H1 (cell line): ENCODE results near the gene RGL1. TPM values are rescaled to one million over a fixed set of nuclear protein-coding genes. Genes with fewer than 3 reads are reported as not detected.

Experiments used
- CTCF ChIA-PET: fragments of 300-600 bp; sonication (Branson Sonifier 250); formaldehyde crosslinking; loops from one replicate; lab custom pipeline; 2021; ENCODE audit not compliant: partially characterized antibody; lab: Charles Lee
- POLR2A ChIA-PET: fragments of 300-600 bp; sonication (Branson Sonifier 250); formaldehyde crosslinking; loops from one replicate; lab custom pipeline; 2021; ENCODE audit warnings: inconsistent platforms; ENCODE audit not compliant: partially characterized antibody; lab: Charles Lee
- DNase-seq, 2 experiments: peaks; one replicate each; pipeline versions ENCODE4 v3.0.0 to v3.0.0-alpha.2; 2010 to 2022; ENCODE audit warnings: low spot score in 2 of 2, low read depth in 1 of 2, mixed read lengths in 1 of 2
- FAIRE-seq: peaks from 2 replicates; lab custom pipeline; 2011; peaks lifted over from hg19 to GRCh38; lab: Jason Lieb, UNC
- H2AFZ ChIP-seq: 2 replicates; pipeline ENCODE4 v1.8.1; 2012; ENCODE audit warnings: low read length, inconsistent platforms
- H2AK5ac ChIP-seq: 2 replicates; pipeline ENCODE4 v1.6.1; 2013; ENCODE audit warnings: low read depth, low read length
- H2BK120ac ChIP-seq: replicated peaks from 2 replicates; pipeline ENCODE3; 2013; ENCODE audit warnings: low read depth, low read length, inconsistent platforms
- H2BK12ac ChIP-seq: 2 replicates; pipeline ENCODE4 v1.6.1; 2013; ENCODE audit warnings: low read depth, low read length
- H2BK15ac ChIP-seq: 2 replicates; pipeline ENCODE4 v1.6.1; 2013; ENCODE audit warnings: low read length
- H2BK20ac ChIP-seq: 2 replicates; pipeline ENCODE4 v1.6.1; 2013; ENCODE audit warnings: low read length
- H2BK5ac ChIP-seq: 2 replicates; pipeline ENCODE4 v1.6.1; 2013; ENCODE audit warnings: low read depth, low read length
- H3K14ac ChIP-seq: 2 replicates; pipeline ENCODE4 v1.6.1; 2013; ENCODE audit warnings: inconsistent platforms; ENCODE audit not compliant: insufficient read length
- H3K18ac ChIP-seq: 2 replicates; pipeline ENCODE4 v1.6.1; 2013; ENCODE audit warnings: low read length; ENCODE audit errors: extremely low read depth
- H3K23ac ChIP-seq: 2 replicates; pipeline ENCODE4 v1.6.1; 2013; ENCODE audit warnings: inconsistent platforms; ENCODE audit not compliant: insufficient read length
- H3K23me2 ChIP-seq: 2 replicates; pipeline ENCODE4 v1.6.1; 2013; ENCODE audit warnings: low read depth, low read length
- H3K27ac ChIP-seq: 2 replicates; pipeline ENCODE4 v1.6.1; 2011; ENCODE audit warnings: low read depth, low read length, inconsistent platforms
- H3K27me3 ChIP-seq, 4 experiments: replicated peaks in 1 of 4; 1 replicate in 1 of 4; 2 replicates in 3 of 4; pipeline versions ENCODE4 v1.6.1 to v1.8.1; 2011 to 2013; ENCODE audit warnings: low read length in 3 of 4, mild to moderate bottlenecking in 3 of 4, inconsistent platforms in 2 of 4, mixed read lengths in 2 of 4, moderate library complexity in 1 of 4; ENCODE audit not compliant: control insufficient read depth in 3 of 4, insufficient read depth in 3 of 4; ENCODE audit errors: extremely low read depth in 1 of 4
- H3K36me3 ChIP-seq, 4 experiments: 2 replicates each; pipeline versions ENCODE4 v1.6.1 to v1.8.1; 2011 to 2013; ENCODE audit warnings: mild to moderate bottlenecking in 4 of 4, low read length in 3 of 4, moderate library complexity in 2 of 4, control low read depth in 1 of 4, inconsistent platforms in 1 of 4; ENCODE audit not compliant: insufficient read depth in 4 of 4, control insufficient read depth in 2 of 4
- H3K4ac ChIP-seq: replicated peaks from 2 replicates; pipeline ENCODE3; 2013; ENCODE audit warnings: low read length, low read depth, mixed read lengths, inconsistent platforms; ENCODE audit not compliant: insufficient read length
- H3K4me1 ChIP-seq, 4 experiments: replicated peaks in 1 of 4; 1 replicate in 1 of 4; 2 replicates in 3 of 4; pipeline versions ENCODE4 v1.6.1 to v1.8.1; 2011 to 2013; ENCODE audit warnings: low read length in 3 of 4, inconsistent platforms in 2 of 4, mixed read lengths in 1 of 4; ENCODE audit not compliant: insufficient read depth in 4 of 4, control insufficient read depth in 3 of 4
- H3K4me2 ChIP-seq, 2 experiments: 2 replicates each; pipeline versions ENCODE4 v1.6.1 to v1.8.1; 2011 to 2013; ENCODE audit warnings: low read depth in 2 of 2, low read length in 2 of 2, control low read depth in 1 of 2, inconsistent platforms in 1 of 2, mild to moderate bottlenecking in 1 of 2; ENCODE audit not compliant: insufficient read depth in 1 of 2
- H3K4me3 ChIP-seq, 4 experiments: fragments of 200-600, 300-600 bp in 1 of 4; sonication (generic), shearing (Covaris generic), sonication (Bioruptor Twin) in 1 of 4; 2 replicates each; pipeline versions ENCODE4 v1.5.1 to v1.8.1; 2011 to 2016; ENCODE audit warnings: low read length in 4 of 4, low read depth in 3 of 4, control low read depth in 2 of 4, inconsistent platforms in 2 of 4, mild to moderate bottlenecking in 2 of 4, mixed read lengths in 1 of 4, moderate library complexity in 1 of 4; ENCODE audit not compliant: insufficient read depth in 2 of 4; ENCODE audit errors: extremely low read depth in 1 of 4
- H3K56ac ChIP-seq: replicated peaks from 2 replicates; pipeline ENCODE3; 2013; ENCODE audit warnings: low read depth, mild to moderate bottlenecking, mixed read lengths, low read length, inconsistent platforms; ENCODE audit not compliant: insufficient read length
- H3K79me1 ChIP-seq: 2 replicates; pipeline ENCODE4 v1.6.1; 2013; ENCODE audit warnings: low read depth, low read length, control low read depth
- H3K79me2 ChIP-seq, 2 experiments: 2 replicates each; pipeline versions ENCODE4 v1.6.1 to v1.8.1; 2012 to 2013; ENCODE audit warnings: low read length in 2 of 2, mild to moderate bottlenecking in 2 of 2, inconsistent platforms in 1 of 2; ENCODE audit not compliant: insufficient read depth in 2 of 2, control insufficient read depth in 1 of 2
- H3K9ac ChIP-seq, 4 experiments: replicated peaks in 1 of 4; 1 replicate in 1 of 4; 2 replicates in 3 of 4; pipeline versions ENCODE4 v1.6.1 to v1.8.1; 2011 to 2013; ENCODE audit warnings: low read depth in 3 of 4, low read length in 3 of 4, control low read depth in 2 of 4, mild to moderate bottlenecking in 2 of 4, moderate library complexity in 2 of 4, inconsistent platforms in 1 of 4; ENCODE audit errors: extremely low read depth in 1 of 4
- H3K9me3 ChIP-seq, 2 experiments: 2 replicates each; pipeline versions ENCODE4 v1.6.1 to v1.8.1; 2012 to 2013; ENCODE audit warnings: mild to moderate bottlenecking in 2 of 2, moderate library complexity in 2 of 2, control low read depth in 1 of 2, inconsistent platforms in 1 of 2, low read depth in 1 of 2, low read length in 1 of 2, mixed read lengths in 1 of 2; ENCODE audit not compliant: insufficient read depth in 2 of 2
- H4K20me1 ChIP-seq, 2 experiments: replicated peaks in 1 of 2; 2 replicates each; pipeline versions ENCODE3 to v1.8.1; 2011 to 2013; ENCODE audit warnings: inconsistent platforms in 2 of 2, low read length in 2 of 2, mild to moderate bottlenecking in 1 of 2; ENCODE audit not compliant: insufficient read depth in 2 of 2, control insufficient read depth in 1 of 2
- H4K5ac ChIP-seq: 2 replicates; pipeline ENCODE4 v1.6.1; 2013; ENCODE audit warnings: low read length, low read depth, mixed read lengths, inconsistent platforms; ENCODE audit not compliant: insufficient read length
- H4K8ac ChIP-seq: 2 replicates; pipeline ENCODE4 v1.8.0; 2013; ENCODE audit warnings: mild to moderate bottlenecking, moderate library complexity, low read length, inconsistent platforms; ENCODE audit not compliant: insufficient read depth; ENCODE audit errors: extremely low read depth
- H4K91ac ChIP-seq: replicated peaks from 2 replicates; pipeline ENCODE3; 2013; ENCODE audit warnings: low read length, mixed read lengths, inconsistent platforms; ENCODE audit not compliant: insufficient read length
- ATF3 ChIP-seq: IDR thresholded peaks from 2 replicates; pipeline ENCODE4 v1.6.1; 2011; ENCODE audit warnings: low read depth, mild to moderate bottlenecking, low read length; ENCODE audit not compliant: insufficient read depth
- CEBPB ChIP-seq: IDR thresholded peaks from 2 replicates; pipeline ENCODE4 v1.6.1; 2012; ENCODE audit warnings: low read depth, low read length
- CHD2 ChIP-seq: IDR thresholded peaks from 2 replicates; pipeline ENCODE4 v1.6.1; 2012; ENCODE audit warnings: low read length, improper control_type of control experiment
- EGR1 ChIP-seq: IDR thresholded peaks from 2 replicates; pipeline ENCODE4 v1.6.1; 2011; ENCODE audit warnings: low read depth, low read length, borderline replicate concordance
- JUN ChIP-seq: IDR thresholded peaks from 2 replicates; pipeline ENCODE4 v1.6.1; 2011; ENCODE audit warnings: low read depth, mild to moderate bottlenecking, improper control_type of control experiment, low read length
- POLR2AphosphoS5 ChIP-seq: IDR thresholded peaks from 2 replicates; pipeline ENCODE4 v1.6.1; 2011; ENCODE audit warnings: low read depth, low read length
- POU5F1 ChIP-seq: IDR thresholded peaks from 2 replicates; pipeline ENCODE4 v1.6.1; 2011; ENCODE audit warnings: low read depth, mild to moderate bottlenecking, low read length, moderate library complexity
- RBBP5 ChIP-seq: IDR thresholded peaks from 2 replicates; pipeline ENCODE4 v1.7.1; 2012; ENCODE audit warnings: low read depth, mild to moderate bottlenecking, inconsistent platforms, low read length, moderate library complexity, borderline replicate concordance
- RFX5 ChIP-seq: IDR thresholded peaks from 2 replicates; pipeline ENCODE4 v1.6.1; 2011; ENCODE audit warnings: low read depth, low read length, improper control_type of control experiment, borderline replicate concordance
- RNF2 ChIP-seq: fragments of 200-900, 300-1000 bp; sonication (generic); IDR thresholded peaks from 2 replicates; pipeline ENCODE4 v1.7.1; 2016; ENCODE audit warnings: borderline replicate concordance, low read depth, mild to moderate bottlenecking, antibody characterized with exemption, low read length; ENCODE audit not compliant: poor library complexity, severe bottlenecking; ENCODE audit errors: missing control alignments
- SIX5 ChIP-seq: IDR thresholded peaks from 2 replicates; pipeline ENCODE4 v1.6.1; 2011; ENCODE audit warnings: mild to moderate bottlenecking, low read depth, low read length
- TBP ChIP-seq: IDR thresholded peaks from 2 replicates; pipeline ENCODE4 v1.6.1; 2011; ENCODE audit warnings: low read depth, low read length, improper control_type of control experiment
- WGBS, 2 experiments: shearing (Covaris generic) in 1 of 2; methylation state at CpG; one replicate each; pipeline versions ENCODE4 v1.1.6 to v1.1.7; 2013 to 2015; ENCODE audit warnings: low lambda C conversion rate in 2 of 2, mixed read lengths in 2 of 2, inconsistent platforms in 1 of 2, low coverage in 1 of 2, missing lambda C conversion rate in 1 of 2; ENCODE audit not compliant: insufficient replicate concordance in 2 of 2, insufficient coverage in 1 of 2, insufficient read length in 1 of 2; ENCODE audit errors: extremely low coverage in 1 of 2, missing lambda C conversion rate in 1 of 2; 5-methylcytosine and 5-hydroxymethylcytosine counted together
- polyA plus RNA-seq, 7 experiments: library from polyadenylated mRNA; depleted of rRNA in 3 of 7; stranded (reverse) in 5 of 7; unstranded in 2 of 7; fragments of >200 nt in 5 of 7; fragments of 200-250 nt in 2 of 7; gene quantifications; 1 replicate in 5 of 7; 2 replicates in 1 of 7; 4 replicates in 1 of 7; pipeline versions ENCODE4 v1.2.1 to v1.2.3, GENCODE V29; 2011 to 2013; ENCODE audit warnings: missing spikeins in 2 of 7, mixed read lengths in 2 of 7
- total RNA-seq: library from RNA; stranded (reverse); fragmentation: NEBNext Ultra II Directional; extraction: Animal tissue kit (Norgen Biotek cat#: 25700); gene quantifications from 2 replicates; pipeline ENCODE4 v1.2.1, GENCODE V29; 2021

The RGL1 gene
- total and polyA plus RNA-seq, 2 of the 8 experiments (the other 6 are each of a cell fraction or from before 2014, with no cell fraction given): 0.98 to 2.4 TPM

- Histone ChIP-seq H4K8ac (no peak overlapping the region), H2AFZ (no peak overlapping the region), H3K23me2 (no peaks in the 10 kb centered on the region), H3K9me3 (no peaks in the 10 kb centered on the region), H3K23ac (no peak overlapping the region), H4K20me1 (no peaks in the 10 kb centered on the region), H3K4me1 (no peaks in the 10 kb centered on the region), H2BK120ac (no peak overlapping the region), H4K91ac (no peak overlapping the region), H3K4ac (no peak overlapping the region), H3K79me2 (no peaks in the 10 kb centered on the region), H2BK20ac (no peak overlapping the region), H3K27ac (no peak overlapping the region), H3K14ac (no peak overlapping the region), H2BK5ac (no peak overlapping the region), H3K56ac (no peak overlapping the region), H3K79me1 (no peaks in the 10 kb centered on the region), H2AK5ac (no peak overlapping the region), H2BK12ac (no peak overlapping the region), H3K4me2 (no peak overlapping the region), H3K36me3 (no peaks in the 10 kb centered on the region), H3K9ac (no peak overlapping the region), H3K4me3 (no peak overlapping the region), H2BK15ac (no peak overlapping the region), H4K5ac (no peak overlapping the region), H3K27me3 (no peaks in the 10 kb centered on the region), H3K18ac (no peak overlapping the region)
- CTCF ChIA-PET: interaction anchor here (1.4 kb wide), 1 partner anchor 71 kb away, joined by 3 read pairs; no protein-coding TSS in a partner anchor
- POLR2A ChIA-PET: no interaction called here
- 90% methylated on average over 2 of the region's 2 CpGs; no CpG with 5 or more reads in 1 of the 2 experiments for WGBS, 2 experiments
- DNase-seq (no peak), FAIRE-seq (no peak)
- TF ChIP-seq EGR1: no peak
- no peak for TF ChIP-seq SIX5
- no peak for TF ChIP-seq RFX5
- TF ChIP-seq POLR2AphosphoS5: no peak
- TF ChIP-seq CHD2: no peak
- no peak for TF ChIP-seq CEBPB
- no peak for TF ChIP-seq POU5F1
- TF ChIP-seq JUN: no peak
- no peak for TF ChIP-seq ATF3
- TF ChIP-seq RBBP5: no peak
- TF ChIP-seq TBP: no peak
- TF ChIP-seq RNF2: no peak
Measured at GRCh38 chr1:183844806-183845205, 39.9 kb downstream of the RGL1 start.
